Body of pancreas (tissue), 4 donors: Measurements from ENCODE around the gene NEDD4L. TPM values are rescaled to one million over a fixed set of nuclear protein-coding genes. Genes with fewer than 3 reads are reported as not detected.

Source experiments
- ATAC-seq: fragments of 150-250 bp; one replicate; pipeline ENCODE4 v1.9.1; 2016
- DNase-seq, 4 donors: peaks; one replicate each; pipeline ENCODE4 v3.0.0-alpha.2; 2019
- H3K27ac ChIP-seq, 4 donors: fragments of 200-600 bp; sonication (generic); 1 replicate in 3 of 4; 2 replicates in 1 of 4; pipeline versions ENCODE4 v1.5.1 to v1.6.1; 2016 to 2019; ENCODE audit warnings: mild to moderate bottlenecking in 1 of 4, mixed read lengths in 1 of 4, moderate library complexity in 1 of 4
- H3K27me3 ChIP-seq, 2 donors: fragments of 200-600 bp; sonication (generic); one replicate each; pipeline ENCODE4 v1.6.0; 2016; ENCODE audit warnings: mild to moderate bottlenecking in 1 of 2
- H3K36me3 ChIP-seq, 2 donors: fragments of 200-600 bp; sonication (generic); replicated peaks in 1 of 2; 2 replicates each; pipeline ENCODE4 v1.5.1; 2016; ENCODE audit warnings: low read depth in 2 of 2; ENCODE audit not compliant: insufficient read depth in 1 of 2
- H3K4me1 ChIP-seq: fragments of 200-600 bp; sonication (generic); one replicate; pipeline ENCODE4 v1.6.0; 2016
- H3K4me3 ChIP-seq, 2 donors: fragments of 200-600 bp; sonication (generic); 1 replicate in 1 of 2; 2 replicates in 1 of 2; pipeline ENCODE4 v1.5.1; 2016 to 2019
- H3K9me3 ChIP-seq, 3 donors: fragments of 200-600 bp; sonication (generic); 1 replicate in 2 of 3; 2 replicates in 1 of 3; pipeline ENCODE4 v1.5.1; 2016
- CTCF ChIP-seq, 7 experiments: fragments of 450-650 bp in 4 of 7; fragments of 200-600 bp in 3 of 7; sonication (generic) in 3 of 7; IDR thresholded peaks; one replicate each; pipeline ENCODE4 v1.5.1; 2016 to 2019; ENCODE audit warnings: antibody characterized with exemption in 7 of 7
- POLR2A ChIP-seq, 3 donors: fragments of 450-650 bp; IDR thresholded peaks; one replicate each; pipeline ENCODE4 v1.6.1; 2016; ENCODE audit warnings: antibody characterized with exemption in 3 of 3, mild to moderate bottlenecking in 2 of 3
- WGBS, 2 donors: methylation state at CpG; one replicate each; pipeline ENCODE4 v1.1.5; 2017; 5-methylcytosine and 5-hydroxymethylcytosine counted together
- intact Hi-C: fragments of 100-400 bp; cut with DNase I; formaldehyde crosslinking; loops from one replicate; pipeline ENCODE4 v1.15.1; 2023
- total RNA-seq, 2 donors: library from RNA; depleted of rRNA; stranded (reverse); fragments of >200 nt; gene quantifications; one replicate each; pipeline ENCODE4 v1.1.0, GENCODE V29; 2016

NEDD4L gene
- total RNA-seq, 2 donors from 2014 or later: 105 to 108 TPM

GRCh38 chr18:58060254-58060653 lies 16.2 kb downstream of the NEDD4L start:
- no peak for DNase-seq
- TF ChIP-seq CTCF (IDR thresholded peaks at IDR 0.05) (no peak), POLR2A (IDR thresholded peaks at IDR 0.05) (no peak)
- whole genome bisulfite sequencing, 2 donors: 27 to 29% methylated on average over 5 of the region's 5 CpGs
- Histone ChIP-seq H3K9me3 (no peaks in the 10 kb centered on the region), H3K27me3 (no peaks in the 10 kb centered on the region), H3K36me3 (no peaks in the 10 kb centered on the region), H3K4me3 (no peak overlapping the region), H3K4me1 (peaks cover 36% of the 10 kb centered on the region), H3K27ac (no peak overlapping the region)
- intact Hi-C loops: no loop called here
- no peak for ATAC-seq

GRCh38 chr18:58061349-58061748 lies 17.3 kb downstream of the NEDD4L start:
- H3K4me1 ChIP-seq: peaks cover 30% of the 10 kb centered on the region
- no peak for TF ChIP-seq POLR2A (IDR thresholded peaks at IDR 0.05)
- TF ChIP-seq CTCF (IDR thresholded peaks at IDR 0.05): no peak
- no peak overlapping the region for H3K4me3 ChIP-seq
- DNase-seq: no peak
- ATAC-seq: no peak
- intact Hi-C loops: no loop called here
- H3K27ac ChIP-seq: peak overlapping the region in 2 of 4 donors; percentile 17 to 20
- H3K9me3 ChIP-seq: no peaks in the 10 kb centered on the region
- no peaks in the 10 kb centered on the region for H3K27me3 ChIP-seq
- 28 to 29% methylated on average over 3 of the region's 3 CpGs for WGBS, 2 donors
- no peaks in the 10 kb centered on the region for H3K36me3 ChIP-seq

GRCh38 chr18:58064406-58064998 lies 20.5 kb downstream of the NEDD4L start:
- ATAC-seq: no peak
- H3K27me3 ChIP-seq: no peaks in the 10 kb centered on the region
- no peaks in the 10 kb centered on the region for H3K36me3 ChIP-seq
- WGBS, 2 donors: 63 to 69% methylated on average over 10 of the region's 10 CpGs
- intact Hi-C loops: no loop called here
- peaks cover 48% of the 10 kb centered on the region for H3K4me1 ChIP-seq
- no peaks in the 10 kb centered on the region for H3K9me3 ChIP-seq
- H3K27ac ChIP-seq: no peak overlapping the region
- no peak for DNase-seq
- TF ChIP-seq POLR2A (IDR thresholded peaks at IDR 0.05) (no peak), CTCF (IDR thresholded peaks at IDR 0.05) (no peak)
- H3K4me3 ChIP-seq: no peak overlapping the region

- DNase-seq: no peak
- H3K9me3 ChIP-seq: no peaks in the 10 kb centered on the region
- no peak overlapping the region for H3K27ac ChIP-seq
- no peak overlapping the region for H3K4me3 ChIP-seq
- ATAC-seq: no peak
- no peak for TF ChIP-seq CTCF (IDR thresholded peaks at IDR 0.05)
- no peak for TF ChIP-seq POLR2A (IDR thresholded peaks at IDR 0.05)
- WGBS, 2 donors: 92 to 99% methylated on average over 3 of the region's 3 CpGs
- H3K27me3 ChIP-seq: no peaks in the 10 kb centered on the region
- H3K4me1 ChIP-seq: peaks cover 56% of the 10 kb centered on the region
- H3K36me3 ChIP-seq: no peaks in the 10 kb centered on the region
- intact Hi-C loops: no loop called here
Observed at GRCh38 chr18:58065956-58066355, 21.9 kb downstream of the NEDD4L start.

GRCh38 chr18:58067601-58068000 lies 23.6 kb downstream of the NEDD4L start:
- intact Hi-C loops: no loop called here
- TF ChIP-seq POLR2A (IDR thresholded peaks at IDR 0.05) (no peak), CTCF (IDR thresholded peaks at IDR 0.05) (peak in 2 of 7 experiments; percentile 33 to 35)
- peaks cover 49% of the 10 kb centered on the region for H3K4me1 ChIP-seq
- H3K9me3 ChIP-seq: no peaks in the 10 kb centered on the region
- 34% methylated on average over 2 of the region's 2 CpGs for WGBS, 2 donors
- H3K27me3 ChIP-seq: no peaks in the 10 kb centered on the region
- H3K36me3 ChIP-seq: no peaks in the 10 kb centered on the region
- peak overlapping the region in 2 of 4 donors; percentile 14 to 20 for H3K27ac ChIP-seq
- peak; percentile 50 for ATAC-seq
- no peak overlapping the region for H3K4me3 ChIP-seq
- DNase-seq: peak in 2 of 4 donors; percentile 25 to 37
